GM18526 (cell line): ENCODE results near the gene MYOF.

Source experiments
- POLR2A ChIP-seq: IDR thresholded peaks from 3 replicates; pipeline ENCODE4 v1.6.1; 2011; ENCODE audit not compliant: insufficient read length; ENCODE audit errors: extremely low read depth

Gene MYOF

GRCh38 chr10:93493162-93493561 is 11.0 kb upstream of the MYOF start:
- TF ChIP-seq POLR2A = no peak

DNA sequence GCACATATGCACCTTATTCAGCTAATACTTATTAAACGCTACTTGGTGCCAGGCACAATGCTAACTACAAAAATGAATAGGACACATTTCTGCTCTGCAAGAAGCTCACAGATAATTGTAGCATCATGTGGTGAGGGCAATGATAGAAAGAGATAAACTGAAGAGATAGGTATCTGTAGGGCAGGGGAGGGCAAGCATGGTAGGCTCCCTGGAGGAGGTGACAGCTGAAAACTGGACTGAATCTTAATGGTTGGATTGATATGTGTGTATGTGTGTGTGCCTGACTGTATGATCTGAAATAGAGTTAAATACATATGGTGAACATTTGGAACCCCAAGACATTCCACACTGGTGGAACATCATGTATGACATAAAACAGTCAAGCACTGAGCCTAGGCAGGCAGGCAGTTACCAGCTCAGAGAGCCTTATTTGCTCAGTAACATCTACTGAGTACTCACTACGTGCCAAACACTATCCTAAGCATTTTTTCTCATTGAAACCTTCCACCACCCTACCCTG is 9.5 kb upstream of the MYOF start:
- TF ChIP-seq POLR2A = no peak

GRCh38 chr10:93488956-93489528 is 6.9 kb upstream of the MYOF start:
- no peak for TF ChIP-seq POLR2A

- TF ChIP-seq POLR2A = no peak
These were observed 3.6 kb upstream of the MYOF start for GRCh38 chr10:93485690-93486089.

GRCh38 chr10:93481637-93482144 is 443 bp downstream of the MYOF start:
- no peak for TF ChIP-seq POLR2A

GRCh38 chr10:93478873-93479272 is 3.3 kb downstream of the MYOF start:
- TF ChIP-seq POLR2A = no peak

GRCh38 chr10:93476756-93477155 is 5.4 kb downstream of the MYOF start:
- TF ChIP-seq POLR2A = no peak

DNA sequence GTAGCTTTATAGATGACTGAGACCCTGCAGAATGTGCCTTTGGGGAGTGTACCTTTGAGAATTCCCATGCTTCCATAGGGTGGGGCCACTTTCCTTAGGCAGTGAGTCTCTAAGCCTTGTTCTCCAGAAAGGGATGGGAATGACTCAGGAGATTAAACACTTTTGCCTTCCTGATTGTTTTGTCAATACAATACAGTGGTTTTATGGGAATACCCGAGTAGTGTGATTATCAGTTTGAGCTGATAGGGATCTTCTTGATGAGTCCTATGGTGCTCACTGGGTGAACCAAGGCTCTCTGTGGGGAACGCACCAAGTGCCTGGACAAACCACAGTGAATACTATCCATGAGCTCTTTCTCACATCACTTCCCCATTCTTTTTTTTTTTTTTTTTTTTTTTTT is 6.3 kb downstream of the MYOF start:
- TF ChIP-seq POLR2A = no peak

DNA sequence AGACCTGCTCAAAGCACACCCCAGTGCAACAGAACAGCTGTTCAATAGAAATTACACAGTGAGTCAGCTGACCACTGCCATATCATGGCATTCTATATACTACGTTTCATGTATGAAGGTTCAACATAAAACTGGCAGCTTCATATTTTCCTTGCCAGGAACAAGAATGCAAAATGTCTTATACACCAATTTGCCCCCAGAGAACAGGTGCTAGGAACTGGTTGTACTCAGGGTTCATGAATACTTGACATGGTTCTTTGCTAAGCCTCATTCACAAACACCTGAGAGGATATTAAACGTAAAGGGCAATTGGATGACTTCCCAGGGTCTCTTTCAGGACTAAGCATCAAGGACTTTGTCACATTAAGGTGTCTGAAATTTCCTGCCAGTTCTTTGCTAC is 6.9 kb downstream of the MYOF start:
- TF ChIP-seq POLR2A = no peak

DNA sequence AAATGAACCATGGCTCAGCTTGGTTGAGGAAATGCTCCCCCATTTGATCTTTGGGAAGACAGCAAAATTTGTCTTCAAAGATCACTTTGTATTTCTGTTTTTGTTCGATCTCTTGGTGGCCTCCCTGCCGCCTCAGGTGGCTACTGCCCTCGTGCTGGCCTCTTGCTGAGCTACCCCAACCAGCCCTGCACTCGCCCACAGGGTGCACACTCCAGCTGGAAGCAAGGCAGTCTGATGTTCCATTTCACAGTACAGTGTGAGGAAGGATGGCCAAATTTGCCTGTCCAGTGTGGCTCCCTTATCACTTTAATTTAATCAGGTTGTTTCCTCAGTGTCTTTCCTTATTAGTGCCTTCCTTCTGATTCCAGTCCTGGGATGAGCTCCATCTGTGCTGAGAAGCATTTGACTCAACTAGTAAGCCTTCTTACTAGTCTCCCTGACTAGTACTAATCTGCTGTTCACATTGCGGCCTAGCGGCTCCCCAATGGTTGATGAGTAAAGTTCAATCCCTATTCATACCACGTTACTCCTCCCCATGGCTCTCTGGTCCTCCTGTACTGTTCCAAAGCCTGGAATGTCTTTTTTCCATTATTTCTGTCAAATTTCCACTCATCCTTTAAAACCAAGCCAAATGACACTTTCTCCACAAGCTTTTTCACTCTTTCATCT is 8.2 kb downstream of the MYOF start:
- TF ChIP-seq POLR2A = no peak

GRCh38 chr10:93473161-93473560 is 9.0 kb downstream of the MYOF start:
- TF ChIP-seq POLR2A = no peak

DNA sequence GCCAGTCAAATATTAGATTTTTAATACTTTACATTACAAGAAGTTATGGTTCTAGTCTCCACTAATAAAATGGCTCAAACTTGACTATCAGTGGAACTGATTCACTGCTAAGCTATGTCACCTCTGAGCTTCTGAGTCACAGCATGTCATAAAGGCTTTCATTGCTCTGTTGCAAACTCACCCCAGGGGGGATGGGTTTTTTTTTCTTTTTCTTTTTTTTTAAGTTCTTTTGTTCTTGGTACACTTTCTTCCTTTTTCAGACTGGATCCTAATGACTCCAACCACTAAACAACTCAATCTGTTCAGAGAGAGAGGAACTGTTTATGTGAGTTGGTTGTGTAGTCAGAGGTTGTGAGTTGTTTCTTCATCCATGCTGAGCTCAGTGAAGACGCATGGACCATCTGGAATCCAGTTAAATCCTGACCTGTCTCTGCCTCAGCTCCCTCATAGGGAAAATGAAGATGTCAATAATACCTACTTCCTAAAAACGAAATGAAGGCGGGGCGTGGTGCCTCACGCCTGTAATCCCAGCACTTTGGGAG is 11.0 kb downstream of the MYOF start:
- no peak for TF ChIP-seq POLR2A

DNA sequence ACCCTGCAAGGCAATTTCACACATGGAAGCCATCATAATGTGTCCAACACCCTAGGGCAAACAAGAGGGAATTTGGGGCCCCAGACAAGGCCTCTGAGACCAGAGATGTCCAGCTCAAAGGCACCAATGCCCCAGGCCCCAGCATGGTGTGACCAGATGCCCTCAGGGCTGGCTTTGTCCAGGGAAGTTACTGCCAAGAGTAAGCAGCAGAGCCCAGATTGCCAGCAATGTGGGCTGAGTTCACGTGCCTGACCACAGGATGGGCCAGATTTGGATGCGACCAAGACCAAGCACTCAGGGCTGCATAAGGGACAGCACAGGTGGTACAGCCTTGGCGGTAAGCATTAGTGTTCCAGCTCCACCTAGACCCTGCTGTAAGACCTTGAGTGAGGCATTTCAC is 12.7 kb downstream of the MYOF start:
- no peak for TF ChIP-seq POLR2A

DNA sequence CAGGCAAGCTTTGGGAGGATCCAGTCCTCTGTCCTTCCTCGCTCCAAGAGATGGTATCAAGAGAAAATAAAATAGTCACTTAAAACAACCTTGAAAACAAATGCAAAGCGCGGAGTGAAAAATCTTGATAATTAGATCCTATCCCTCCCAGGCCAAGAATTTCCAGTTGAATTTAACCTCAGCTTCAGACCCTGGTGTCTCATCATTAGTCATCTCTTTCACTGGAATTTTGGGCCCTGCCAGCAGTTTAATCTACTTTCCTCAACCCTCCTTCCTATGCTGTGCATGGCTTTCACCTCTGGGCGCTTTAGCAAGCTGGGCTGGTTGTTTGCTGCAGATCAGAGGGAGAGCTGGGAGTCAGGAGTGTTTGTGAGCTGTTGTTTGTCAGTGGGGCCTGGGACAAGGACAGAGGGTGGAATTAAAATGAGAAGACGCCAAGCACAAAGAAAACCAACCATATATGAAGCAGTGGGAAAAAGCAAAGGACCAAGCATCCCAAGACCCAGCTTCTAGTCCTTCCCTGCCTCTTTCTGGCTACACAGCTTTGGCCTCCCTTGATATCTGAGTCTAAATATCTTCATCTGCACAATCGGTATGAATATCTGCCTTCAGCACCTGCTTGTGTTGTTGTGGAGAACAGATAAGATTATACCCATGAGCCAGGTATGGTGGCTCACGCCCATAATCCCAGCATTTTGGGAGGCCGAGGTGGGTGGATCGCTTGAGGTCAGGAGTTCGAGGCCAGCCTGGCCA is 13.5 kb downstream of the MYOF start:
- no peak for TF ChIP-seq POLR2A

DNA sequence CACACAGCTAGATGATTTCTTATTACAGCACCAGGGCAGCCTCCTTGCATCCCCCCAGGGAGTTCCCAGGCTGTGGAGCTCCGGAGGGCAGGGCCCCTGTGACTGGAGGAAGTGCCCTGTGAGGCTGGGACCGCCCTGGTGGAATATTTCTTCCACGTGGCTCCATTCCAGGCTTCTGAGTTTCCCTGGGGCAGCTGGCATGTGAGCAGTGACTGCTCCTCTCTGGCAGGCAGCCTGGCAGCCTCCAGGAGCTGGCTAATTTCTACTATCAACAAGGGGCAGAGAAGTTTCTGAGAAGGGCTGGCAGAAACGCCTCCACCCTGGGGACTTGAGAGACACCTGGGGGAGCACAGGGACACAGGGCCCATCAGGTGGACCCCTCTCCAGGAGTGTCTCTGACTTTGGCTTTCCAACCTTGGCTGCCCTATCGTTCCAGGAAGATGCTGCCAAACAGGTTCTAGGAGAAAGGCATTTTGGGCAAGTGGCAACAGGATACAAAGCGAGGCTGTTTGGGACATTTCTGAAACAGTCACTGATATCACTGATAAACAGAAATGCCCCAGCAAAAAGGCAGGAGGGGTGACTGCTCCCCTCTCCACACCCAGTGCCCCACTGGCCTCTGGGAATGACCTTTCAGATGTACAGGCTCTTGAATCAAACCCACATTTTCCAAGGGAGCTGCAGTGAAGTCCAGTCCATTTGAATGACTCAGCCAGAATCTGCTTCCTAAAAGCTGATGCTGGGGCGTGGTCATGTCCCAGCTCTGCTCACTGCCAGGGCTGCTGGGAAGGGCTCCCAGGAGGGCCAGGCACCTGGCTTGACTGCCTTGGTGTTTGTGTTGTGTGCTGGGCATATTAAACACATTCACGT is 16.1 kb downstream of the MYOF start:
- TF ChIP-seq POLR2A = no peak

DNA sequence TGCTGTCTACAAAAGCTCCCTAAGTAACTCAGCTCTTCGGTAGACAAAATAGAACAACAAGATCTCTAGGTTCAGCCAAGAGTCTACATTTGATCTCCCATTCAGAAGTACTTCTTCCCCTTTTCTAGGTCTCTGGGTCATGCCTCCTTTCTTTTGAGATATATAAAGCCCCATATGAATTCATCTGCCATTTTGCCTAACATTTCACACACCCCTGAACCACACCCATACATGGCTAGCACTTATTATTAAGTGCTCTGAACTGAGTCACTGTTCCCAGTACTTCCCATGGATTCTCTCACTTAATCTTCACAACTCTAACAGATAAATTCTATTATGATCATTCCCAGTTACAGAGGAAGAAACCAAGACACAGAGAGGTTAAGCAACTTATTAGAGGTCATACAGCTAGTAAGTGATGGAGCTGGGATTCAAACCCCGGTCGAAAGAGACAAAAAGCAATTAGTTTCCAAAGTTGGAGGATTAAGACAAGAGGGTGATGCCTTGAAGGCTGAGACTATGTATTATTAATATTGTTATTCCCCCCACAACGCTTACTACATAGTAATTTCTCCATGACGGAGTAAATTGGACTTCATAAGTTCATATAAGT is 17.3 kb downstream of the MYOF start:
- no peak for TF ChIP-seq POLR2A
